ENCODE measurements around the gene PAX5.
"Not testable (repeated sequence)": the region's sequence is repeated elsewhere in the genome, so short reads cannot be mapped to it uniquely, and the experiment has no call there.

PAX5 gene

DNA sequence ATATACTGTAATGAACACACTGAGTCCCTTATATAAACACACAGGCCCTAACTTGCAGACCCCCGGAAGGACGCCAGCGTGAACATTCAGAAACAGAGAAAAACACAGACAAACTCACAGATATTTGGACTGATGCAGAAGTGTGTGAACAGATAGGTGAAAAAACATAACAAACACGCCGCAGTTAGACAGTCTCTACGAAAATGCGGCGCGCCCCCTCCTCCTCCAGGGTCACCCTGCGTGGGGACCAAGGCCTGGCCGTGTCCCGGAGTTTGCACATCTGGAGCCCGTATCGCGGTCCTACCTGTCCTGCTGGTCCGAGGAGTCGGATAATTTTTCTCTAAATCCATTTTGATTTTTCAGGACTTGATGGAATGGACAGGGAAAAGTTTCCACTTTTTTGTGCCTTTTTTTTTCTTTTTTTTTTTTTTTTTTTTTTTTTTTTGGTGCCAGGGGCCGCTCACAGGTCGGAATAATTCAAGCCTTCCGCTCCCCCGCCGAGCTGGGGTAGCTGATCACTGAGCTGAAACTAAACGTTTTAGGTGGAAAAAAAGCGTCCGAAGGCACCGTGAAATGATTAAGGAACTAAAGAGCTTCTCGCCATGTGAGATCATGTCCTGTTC is at the start of gene PAX5:
Gene PAX5, minus strand, starts transcription at position 587 of the 623 bp plus-strand sequence. Its CDS starts 237 bp downstream, at position 350.
- no peak within 1 kb of the TSS for H3K27ac ChIP-seq (ENCODE audit: low read length)
- H3K4me1 ChIP-seq (ENCODE audit: control insufficient read depth, insufficient read depth, low read length): peaks cover 42% of the 10 kb centered on the region
- H3K9ac ChIP-seq (ENCODE audit: low read length in 2 of 2): no peak within 1 kb of the TSS
- no peaks in the 10 kb centered on the region for H3K36me3 ChIP-seq (ENCODE audit: control insufficient read depth in 2 of 2, insufficient read depth in 2 of 2, low read length in 2 of 2)
- H3K9me3 ChIP-seq (ENCODE audit: control insufficient read depth in 2 of 2, low read length in 2 of 2): no peaks in the 10 kb centered on the region
- peak within 1 kb of the TSS in 1 of 2 donors; percentile 35 for H3K4me3 ChIP-seq (ENCODE audit: low read length in 2 of 2)
- peaks cover 94 to 98% of the 10 kb centered on the region in 2 donors for H3K27me3 ChIP-seq (ENCODE audit: control insufficient read depth in 1 of 2, insufficient read depth in 2 of 2, low read length in 2 of 2)

DNA sequence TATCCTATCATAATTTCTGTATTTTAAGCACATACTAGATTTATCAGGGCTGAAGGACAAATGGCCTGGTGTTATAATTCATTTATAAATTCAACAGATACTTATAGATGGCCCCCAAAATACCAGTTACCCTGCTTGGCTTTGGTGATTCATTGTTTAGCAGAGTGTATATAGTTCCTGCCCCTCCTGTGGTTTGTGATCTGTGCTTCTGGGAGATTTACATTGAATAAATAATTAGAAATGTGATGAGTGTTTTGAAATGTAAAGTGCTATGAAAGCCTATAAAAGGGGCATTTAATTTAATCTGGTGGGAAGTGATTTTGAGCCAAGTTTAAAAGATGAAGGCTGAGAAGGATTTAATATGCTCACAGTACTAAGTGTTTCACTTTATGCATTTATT is 49.6 kb upstream of the PAX5 start:
- Histone ChIP-seq H3K9ac (ENCODE audit: low read length in 2 of 2) (no peak overlapping the region), H3K27ac (ENCODE audit: low read length) (no peak overlapping the region), H3K4me1 (ENCODE audit: control insufficient read depth, insufficient read depth, low read length) (peaks cover 5% of the 10 kb centered on the region), H3K27me3 (ENCODE audit: control insufficient read depth in 1 of 2, insufficient read depth in 2 of 2, low read length in 2 of 2) (no peaks in the 10 kb centered on the region), H3K36me3 (ENCODE audit: control insufficient read depth in 2 of 2, insufficient read depth in 2 of 2, low read length in 2 of 2) (peaks cover 11 to 17% of the 10 kb centered on the region in 2 donors), H3K4me3 (ENCODE audit: low read length in 2 of 2) (no peak overlapping the region), H3K9me3 (ENCODE audit: control insufficient read depth in 2 of 2, low read length in 2 of 2) (no peaks in the 10 kb centered on the region)

DNA sequence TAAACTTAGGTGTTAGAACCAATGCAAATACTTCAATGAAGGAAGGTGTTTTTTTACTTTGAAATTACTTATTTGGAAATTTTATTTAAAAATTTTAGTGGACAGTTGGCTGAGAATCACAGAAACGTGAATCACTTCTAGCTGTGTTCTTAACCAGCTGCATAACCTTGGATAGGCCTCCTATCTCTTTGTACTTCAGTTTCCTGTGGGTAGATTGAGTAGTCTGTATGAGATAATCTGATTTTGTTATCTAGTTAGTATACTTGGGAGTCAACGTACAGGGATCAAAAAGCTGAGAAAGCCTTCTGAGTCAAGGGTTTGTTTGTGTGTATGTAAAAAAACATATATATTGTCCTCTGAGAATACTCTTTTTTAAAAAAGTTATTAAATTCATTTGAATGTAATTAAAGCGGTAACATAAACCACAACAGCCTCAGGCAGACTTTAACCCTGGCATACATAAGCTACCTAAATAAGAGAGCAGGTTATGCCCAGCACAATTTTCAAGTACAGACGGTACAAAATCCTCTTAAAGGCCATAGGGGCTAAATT is 48.2 kb upstream of the PAX5 start:
- no peaks in the 10 kb centered on the region for H3K9me3 ChIP-seq (ENCODE audit: control insufficient read depth in 2 of 2, low read length in 2 of 2)
- peaks cover 8 to 12% of the 10 kb centered on the region in 2 donors for H3K36me3 ChIP-seq (ENCODE audit: control insufficient read depth in 2 of 2, insufficient read depth in 2 of 2, low read length in 2 of 2)
- no peak overlapping the region for H3K9ac ChIP-seq (ENCODE audit: low read length in 2 of 2)
- peaks cover 5% of the 10 kb centered on the region for H3K4me1 ChIP-seq (ENCODE audit: control insufficient read depth, insufficient read depth, low read length)
- H3K27ac ChIP-seq (ENCODE audit: low read length): no peak overlapping the region
- H3K4me3 ChIP-seq (ENCODE audit: low read length in 2 of 2): no peak overlapping the region
- H3K27me3 ChIP-seq (ENCODE audit: control insufficient read depth in 1 of 2, insufficient read depth in 2 of 2, low read length in 2 of 2): no peaks in the 10 kb centered on the region

DNA sequence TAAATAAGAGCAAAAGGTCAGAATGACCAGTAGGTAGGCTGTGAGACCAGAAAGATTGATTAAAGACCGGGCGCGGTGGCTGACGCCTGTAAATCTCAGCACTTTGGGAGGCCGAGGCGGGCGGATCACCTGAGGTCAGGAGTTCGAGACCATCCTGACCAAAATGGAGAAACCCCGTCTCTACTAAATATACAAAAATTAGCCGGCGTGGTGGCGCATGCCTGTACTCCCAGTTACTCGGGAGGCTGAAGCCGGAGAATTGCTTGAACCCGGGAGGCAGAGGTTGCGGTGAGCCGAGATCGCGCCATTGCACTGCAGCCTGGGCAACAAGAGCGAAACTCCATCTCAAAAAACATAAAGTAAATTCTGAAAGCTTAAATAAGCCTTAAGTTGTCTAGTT is 47.4 kb upstream of the PAX5 start:
- H3K27me3 ChIP-seq (ENCODE audit: control insufficient read depth in 1 of 2, insufficient read depth in 2 of 2, low read length in 2 of 2); H3K9me3 ChIP-seq (ENCODE audit: control insufficient read depth in 2 of 2, low read length in 2 of 2); H3K36me3 ChIP-seq (ENCODE audit: control insufficient read depth in 2 of 2, insufficient read depth in 2 of 2, low read length in 2 of 2); H3K4me1 ChIP-seq (ENCODE audit: control insufficient read depth, insufficient read depth, low read length); H3K27ac ChIP-seq (ENCODE audit: low read length); H3K9ac ChIP-seq (ENCODE audit: low read length in 2 of 2); H3K4me3 ChIP-seq (ENCODE audit: low read length in 2 of 2): not testable (repeated sequence)

DNA sequence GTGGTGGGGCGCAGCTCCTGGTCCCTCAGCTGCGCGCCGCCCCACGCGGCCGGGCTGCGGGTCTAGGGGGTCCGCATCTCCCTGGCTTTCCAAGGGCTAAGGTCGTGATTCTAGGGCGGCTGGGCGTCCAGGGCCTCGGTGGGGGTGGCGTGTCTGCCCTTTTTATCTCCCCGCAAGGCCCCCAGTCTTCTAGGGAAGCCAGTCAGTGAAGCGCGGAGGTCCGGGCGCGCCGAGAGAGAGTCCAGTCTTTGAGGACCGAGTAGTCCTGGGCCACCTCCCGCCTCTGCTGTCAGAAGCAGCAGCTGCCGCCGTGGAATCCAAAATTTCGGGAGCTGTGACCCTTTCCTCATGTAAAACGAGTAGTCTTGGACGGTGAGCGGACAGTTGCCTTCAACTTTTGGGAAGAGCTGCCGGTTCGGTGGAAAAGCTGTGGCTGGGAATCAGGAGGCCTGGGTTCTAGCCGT is 46.1 kb upstream of the PAX5 start:
- not testable (repeated sequence) for H3K9me3 ChIP-seq (ENCODE audit: control insufficient read depth in 2 of 2, low read length in 2 of 2); H3K4me1 ChIP-seq (ENCODE audit: control insufficient read depth, insufficient read depth, low read length); H3K36me3 ChIP-seq (ENCODE audit: control insufficient read depth in 2 of 2, insufficient read depth in 2 of 2, low read length in 2 of 2); H3K27me3 ChIP-seq (ENCODE audit: control insufficient read depth in 1 of 2, insufficient read depth in 2 of 2, low read length in 2 of 2)
- peak overlapping the region; percentile 86 for H3K9ac ChIP-seq (ENCODE audit: low read length in 2 of 2)
- H3K27ac ChIP-seq (ENCODE audit: low read length): peak overlapping the region; percentile 81
- H3K4me3 ChIP-seq (ENCODE audit: low read length in 2 of 2): peak overlapping the region; percentile 82 to 92

DNA sequence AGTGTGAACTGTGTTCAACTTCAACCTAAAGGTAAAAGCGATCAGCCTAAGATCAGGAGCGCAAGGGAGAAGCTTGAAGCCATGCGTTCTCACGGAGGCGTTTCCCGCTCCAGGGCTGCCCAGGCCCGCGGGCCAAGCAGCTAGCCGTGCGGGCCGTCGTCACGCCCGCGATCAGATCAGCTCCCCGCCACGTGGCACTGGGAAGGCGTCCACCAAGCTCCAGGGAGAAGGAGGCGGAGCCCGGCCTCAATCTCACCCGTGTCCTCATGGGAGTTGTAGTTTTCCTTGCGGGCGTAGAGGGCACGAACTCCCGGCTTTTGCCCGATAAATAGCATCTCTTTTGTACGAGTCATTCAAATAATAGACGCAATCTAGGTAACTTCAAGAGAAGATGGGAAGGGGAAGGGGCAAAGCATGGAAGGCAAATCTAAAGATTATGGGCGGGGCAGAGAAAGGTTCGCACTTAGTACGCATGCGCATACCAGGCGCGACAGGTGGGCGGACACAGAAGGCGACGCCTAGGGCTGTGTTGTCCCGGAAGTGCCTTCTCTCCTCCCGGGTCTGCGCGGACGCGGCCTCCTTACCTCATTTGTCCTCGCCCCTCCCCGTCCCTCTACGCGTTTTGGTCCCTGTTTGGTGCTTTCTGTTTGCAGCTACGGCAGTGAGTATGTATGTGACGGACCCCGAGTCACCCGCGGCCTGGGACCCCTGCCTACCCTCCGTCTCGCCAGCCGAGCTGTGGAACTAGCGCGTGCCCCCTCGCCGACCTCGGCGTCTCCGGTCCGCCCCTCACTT is 45.5 kb upstream of the PAX5 start:
- Histone ChIP-seq H3K9me3 (ENCODE audit: control insufficient read depth in 2 of 2, low read length in 2 of 2) (no peaks in the 10 kb centered on the region), H3K27ac (ENCODE audit: low read length) (peak overlapping the region; percentile 81), H3K36me3 (ENCODE audit: control insufficient read depth in 2 of 2, insufficient read depth in 2 of 2, low read length in 2 of 2) (peaks cover 0 to 4% of the 10 kb centered on the region in 2 donors), H3K4me1 (ENCODE audit: control insufficient read depth, insufficient read depth, low read length) (peaks cover 5% of the 10 kb centered on the region), H3K9ac (ENCODE audit: low read length in 2 of 2) (peak overlapping the region; percentile 86), H3K27me3 (ENCODE audit: control insufficient read depth in 1 of 2, insufficient read depth in 2 of 2, low read length in 2 of 2) (peaks cover 0 to 2% of the 10 kb centered on the region in 2 donors), H3K4me3 (ENCODE audit: low read length in 2 of 2) (peak overlapping the region; percentile 82 to 92)

DNA sequence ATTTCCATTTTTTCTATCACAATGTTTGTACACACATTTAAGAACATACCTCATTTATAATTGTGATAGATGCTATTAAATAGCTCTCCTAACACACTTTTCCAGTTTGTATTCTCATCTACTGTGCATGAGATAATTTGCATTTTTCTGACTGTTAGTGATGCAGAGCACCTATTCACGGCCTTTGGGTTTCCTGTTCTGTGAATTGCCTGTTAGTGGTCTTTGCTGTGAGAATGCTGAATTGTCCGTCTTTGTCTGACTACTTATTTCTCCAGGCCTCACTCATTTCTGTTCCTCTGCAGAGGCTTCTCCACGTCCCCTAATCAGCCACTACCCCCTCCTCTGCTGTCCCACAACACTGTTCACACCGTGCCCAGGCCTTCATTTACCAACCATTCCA is 40.7 kb upstream of the PAX5 start:
- not testable (repeated sequence) for H3K36me3 ChIP-seq (ENCODE audit: control insufficient read depth in 2 of 2, insufficient read depth in 2 of 2, low read length in 2 of 2); H3K4me1 ChIP-seq (ENCODE audit: control insufficient read depth, insufficient read depth, low read length); H3K27ac ChIP-seq (ENCODE audit: low read length); H3K4me3 ChIP-seq (ENCODE audit: low read length in 2 of 2); H3K9ac ChIP-seq (ENCODE audit: low read length in 2 of 2); H3K27me3 ChIP-seq (ENCODE audit: control insufficient read depth in 1 of 2, insufficient read depth in 2 of 2, low read length in 2 of 2); H3K9me3 ChIP-seq (ENCODE audit: control insufficient read depth in 2 of 2, low read length in 2 of 2)

DNA sequence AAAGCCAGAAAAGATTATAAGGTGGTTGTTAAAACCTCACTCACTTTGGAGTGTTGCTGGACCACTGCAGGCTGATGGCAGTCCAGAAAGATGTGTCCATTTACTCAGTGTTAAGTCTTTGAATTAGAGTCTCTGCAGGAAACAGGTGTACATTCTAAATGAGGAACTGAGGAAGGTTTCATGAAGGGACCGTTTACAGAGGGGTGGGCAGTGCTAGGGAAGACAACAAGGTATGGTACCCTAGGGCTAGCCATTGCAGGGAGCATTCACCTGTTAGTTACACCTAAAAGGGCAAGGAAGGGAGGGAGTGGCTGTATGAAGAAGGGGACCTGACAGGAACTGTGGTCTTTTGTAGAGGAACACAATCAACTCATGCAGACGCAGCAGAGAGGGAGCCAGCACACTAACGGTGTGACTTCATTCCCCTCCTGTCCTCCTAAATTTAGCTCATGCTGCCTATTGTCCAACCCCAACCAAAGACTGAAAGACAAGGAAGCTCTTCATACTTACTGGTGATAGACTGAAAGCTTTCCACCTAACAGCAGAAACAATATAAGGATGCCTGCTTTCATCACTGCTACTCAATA is 32.2 kb upstream of the PAX5 start:
- H3K4me3 ChIP-seq (ENCODE audit: low read length in 2 of 2): no peak overlapping the region
- peaks cover 4 to 8% of the 10 kb centered on the region in 2 donors for H3K27me3 ChIP-seq (ENCODE audit: control insufficient read depth in 1 of 2, insufficient read depth in 2 of 2, low read length in 2 of 2)
- H3K36me3 ChIP-seq (ENCODE audit: control insufficient read depth in 2 of 2, insufficient read depth in 2 of 2, low read length in 2 of 2): no peaks in the 10 kb centered on the region
- no peak overlapping the region for H3K27ac ChIP-seq (ENCODE audit: low read length)
- no peak overlapping the region for H3K9ac ChIP-seq (ENCODE audit: low read length in 2 of 2)
- no peaks in the 10 kb centered on the region for H3K4me1 ChIP-seq (ENCODE audit: control insufficient read depth, insufficient read depth, low read length)
- H3K9me3 ChIP-seq (ENCODE audit: control insufficient read depth in 2 of 2, low read length in 2 of 2): no peaks in the 10 kb centered on the region

DNA sequence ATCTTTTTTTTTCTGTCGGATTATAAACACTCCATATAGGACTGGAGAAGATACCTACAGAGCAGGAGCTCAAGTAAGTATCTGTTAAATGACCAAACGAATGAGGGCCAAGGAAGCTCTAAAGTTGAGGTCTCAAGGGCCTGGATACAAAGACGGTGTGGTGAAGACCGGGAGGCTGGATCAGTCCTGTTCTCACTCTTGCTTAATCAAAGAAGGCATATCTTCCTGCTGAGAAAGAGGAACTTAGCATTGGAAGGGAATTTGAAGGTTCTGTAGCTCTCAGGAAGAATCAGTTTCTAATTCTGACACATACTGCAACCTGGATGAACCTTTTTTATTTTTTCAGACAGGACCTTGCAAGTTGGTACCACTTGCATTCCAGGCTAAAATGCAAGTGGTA is 28.3 kb upstream of the PAX5 start:
- Histone ChIP-seq H3K4me3 (ENCODE audit: low read length in 2 of 2) (no peak overlapping the region), H3K4me1 (ENCODE audit: control insufficient read depth, insufficient read depth, low read length) (no peaks in the 10 kb centered on the region), H3K9me3 (ENCODE audit: control insufficient read depth in 2 of 2, low read length in 2 of 2) (no peaks in the 10 kb centered on the region), H3K9ac (ENCODE audit: low read length in 2 of 2) (no peak overlapping the region), H3K27ac (ENCODE audit: low read length) (no peak overlapping the region), H3K27me3 (ENCODE audit: control insufficient read depth in 1 of 2, insufficient read depth in 2 of 2, low read length in 2 of 2) (peaks cover 4 to 18% of the 10 kb centered on the region in 2 donors), H3K36me3 (ENCODE audit: control insufficient read depth in 2 of 2, insufficient read depth in 2 of 2, low read length in 2 of 2) (no peaks in the 10 kb centered on the region)

DNA sequence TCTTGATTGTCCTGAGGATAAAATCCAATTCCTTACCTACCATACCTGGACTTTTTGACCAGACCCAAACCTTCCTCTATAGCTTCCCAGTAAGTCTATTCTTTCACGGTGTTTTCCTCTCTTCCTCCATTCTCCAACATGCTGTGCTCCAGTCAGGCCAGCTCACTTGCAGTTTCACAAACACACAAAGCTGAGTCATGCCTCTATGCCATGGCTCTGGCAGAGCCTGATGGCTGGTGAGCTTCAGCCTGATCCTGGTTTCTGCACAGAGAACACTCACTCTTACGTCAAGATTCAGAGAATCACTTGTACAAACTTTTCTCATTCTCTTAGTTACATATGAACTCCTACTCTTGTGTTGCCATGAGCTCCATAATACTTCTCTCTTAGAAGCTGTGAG is 27.7 kb upstream of the PAX5 start:
- Histone ChIP-seq H3K27me3 (ENCODE audit: control insufficient read depth in 1 of 2, insufficient read depth in 2 of 2, low read length in 2 of 2) (peaks cover 4 to 18% of the 10 kb centered on the region in 2 donors), H3K36me3 (ENCODE audit: control insufficient read depth in 2 of 2, insufficient read depth in 2 of 2, low read length in 2 of 2) (no peaks in the 10 kb centered on the region), H3K4me3 (ENCODE audit: low read length in 2 of 2) (no peak overlapping the region), H3K4me1 (ENCODE audit: control insufficient read depth, insufficient read depth, low read length) (no peaks in the 10 kb centered on the region), H3K27ac (ENCODE audit: low read length) (no peak overlapping the region), H3K9ac (ENCODE audit: low read length in 2 of 2) (no peak overlapping the region), H3K9me3 (ENCODE audit: control insufficient read depth in 2 of 2, low read length in 2 of 2) (no peaks in the 10 kb centered on the region)
